Thymus (tissue), 11 donors: ENCODE results near the gene DSCAM. TPM values are rescaled to one million over a fixed set of nuclear protein-coding genes. Genes with fewer than 3 reads are reported as not detected.

Source experiments
- DNase-seq, 9 donors: peaks; one replicate each; pipeline ENCODE4 v3.0.0-alpha.2; 2013; ENCODE audit warnings: low spot score in 9 of 9, low read depth in 6 of 9, missing footprints in 1 of 9
- H3K27ac ChIP-seq, 2 donors: one replicate each; pipeline ENCODE4 v1.5.1; 2013; ENCODE audit warnings: control low read depth in 1 of 2, low read depth in 1 of 2, low read length in 1 of 2, mild to moderate bottlenecking in 1 of 2, moderate library complexity in 1 of 2
- H3K27me3 ChIP-seq, 2 donors: one replicate each; pipeline ENCODE4 v1.5.1; 2013; ENCODE audit warnings: low read length in 1 of 2; ENCODE audit not compliant: control insufficient read depth in 2 of 2, insufficient read depth in 1 of 2
- H3K36me3 ChIP-seq, 2 donors: one replicate each; pipeline ENCODE4 v1.5.1; 2013; ENCODE audit warnings: low read length in 1 of 2, mild to moderate bottlenecking in 1 of 2, moderate library complexity in 1 of 2; ENCODE audit not compliant: control insufficient read depth in 2 of 2, insufficient read depth in 2 of 2
- H3K4me1 ChIP-seq, 2 donors: one replicate each; pipeline ENCODE4 v1.5.1; 2013; ENCODE audit warnings: low read length in 2 of 2; ENCODE audit not compliant: control insufficient read depth in 2 of 2, insufficient read depth in 2 of 2
- H3K4me3 ChIP-seq, 2 donors: one replicate each; pipeline ENCODE4 v1.5.1; 2013; ENCODE audit warnings: low read length in 2 of 2, control low read depth in 1 of 2, mild to moderate bottlenecking in 1 of 2
- H3K9me3 ChIP-seq, 2 donors: one replicate each; pipeline ENCODE4 v1.5.1; 2013; ENCODE audit warnings: low read length in 1 of 2, mild to moderate bottlenecking in 1 of 2; ENCODE audit not compliant: control insufficient read depth in 2 of 2, insufficient read depth in 1 of 2
- WGBS: extraction: QIAGEN DNeasy Blood & Tissue Kit; methylation state at CpG from one replicate; pipeline ENCODE4 v1.1.7; 2013; 5-methylcytosine and 5-hydroxymethylcytosine counted together
- polyA plus RNA-seq: library from polyadenylated mRNA; stranded (reverse); fragments of 200-250 nt; gene quantifications from one replicate; pipeline ENCODE4 v1.2.3, GENCODE V29; 2013
- total RNA-seq: library from RNA; stranded (reverse); fragments of 120-200 nt; gene quantifications from one replicate; pipeline ENCODE4 v1.2.4, GENCODE V29; 2013
- donor health status: healthy.

DSCAM gene
- total and polyA plus RNA-seq, 2 donors: 0.02 to 0.05 TPM

DNA sequence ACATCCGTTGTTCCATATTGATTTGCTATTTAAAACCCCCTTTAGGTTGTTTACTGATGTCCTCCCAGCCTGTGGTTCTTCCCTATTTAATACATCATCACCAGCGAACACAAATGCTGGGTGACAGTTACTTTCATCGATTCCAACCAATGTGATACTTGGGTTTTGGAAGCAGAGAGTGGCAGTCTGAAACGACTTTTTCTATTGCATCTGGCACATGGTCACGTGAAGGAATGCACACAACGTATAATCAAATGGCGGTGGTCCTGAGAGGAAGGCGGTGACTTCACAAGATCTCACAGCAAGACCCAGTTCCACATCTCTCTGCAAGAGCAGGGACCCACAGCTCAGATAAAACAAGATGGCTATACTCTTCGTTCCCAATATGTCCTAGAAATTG, 213.9 kb downstream of the DSCAM start:
- no peaks in the 10 kb centered on the region for H3K4me1 ChIP-seq
- H3K27me3 ChIP-seq: no peaks in the 10 kb centered on the region
- DNase-seq: no peak
- 94% methylated on average over 9 of the region's 9 CpGs for WGBS
- no peak overlapping the region for H3K27ac ChIP-seq
- no peaks in the 10 kb centered on the region for H3K9me3 ChIP-seq
- no peaks in the 10 kb centered on the region for H3K36me3 ChIP-seq
- no peak overlapping the region for H3K4me3 ChIP-seq

- no peaks in the 10 kb centered on the region for H3K9me3 ChIP-seq
- H3K27me3 ChIP-seq: no peaks in the 10 kb centered on the region
- no peaks in the 10 kb centered on the region for H3K4me1 ChIP-seq
- no peak overlapping the region for H3K4me3 ChIP-seq
- H3K36me3 ChIP-seq: no peaks in the 10 kb centered on the region
- WGBS: 96% methylated on average over 2 of the region's 2 CpGs
- DNase-seq: no peak
- H3K27ac ChIP-seq: no peak overlapping the region
These were observed 215.7 kb downstream of the DSCAM start for GRCh38 chr21:40631211-40631610.

DNA sequence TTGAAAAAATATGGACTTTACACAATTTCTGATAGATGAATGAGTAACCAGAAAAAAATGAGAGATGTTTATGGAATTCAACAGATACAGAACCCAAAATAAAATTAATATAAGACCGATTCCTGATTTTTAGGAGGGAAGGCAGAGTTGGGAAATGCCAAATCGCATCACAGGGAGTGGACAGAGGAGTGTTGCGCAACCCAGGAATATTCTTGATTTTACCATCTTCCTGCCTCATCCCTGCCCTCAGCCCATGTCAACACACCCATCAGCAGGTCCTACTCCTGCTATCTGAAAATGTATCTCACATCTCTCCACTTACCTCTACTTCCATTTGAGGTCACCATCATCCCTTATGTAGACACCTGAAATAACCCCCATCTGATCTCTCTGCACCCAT, 221.0 kb downstream of the DSCAM start:
- Histone ChIP-seq H3K4me3 (no peak overlapping the region), H3K27ac (no peak overlapping the region), H3K4me1 (no peaks in the 10 kb centered on the region), H3K27me3 (no peaks in the 10 kb centered on the region), H3K36me3 (no peaks in the 10 kb centered on the region), H3K9me3 (no peaks in the 10 kb centered on the region)
- 97% methylated on average over 3 of the region's 3 CpGs for WGBS
- DNase-seq: no peak

DNA sequence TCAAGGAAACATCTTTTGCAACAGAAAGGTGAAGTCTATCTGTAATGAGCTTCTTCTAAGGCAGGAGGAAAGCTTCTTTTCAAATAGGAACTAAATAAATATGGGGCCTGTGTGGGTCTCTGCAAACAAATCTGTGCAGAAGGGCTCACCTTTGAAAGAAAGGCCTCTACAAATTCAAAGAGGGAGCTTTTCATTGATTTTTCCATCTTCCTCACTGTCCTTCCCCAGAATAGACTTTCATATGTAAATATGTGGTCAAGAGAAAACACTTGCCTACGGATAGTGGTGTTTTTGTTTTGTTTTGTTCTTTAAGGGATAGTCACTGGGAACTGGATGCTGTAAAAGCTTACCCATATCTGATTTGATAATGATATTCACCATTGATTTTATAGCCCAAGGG, 223.4 kb downstream of the DSCAM start:
- no peaks in the 10 kb centered on the region for H3K27me3 ChIP-seq
- no peaks in the 10 kb centered on the region for H3K4me1 ChIP-seq
- 91% methylated on average over 1 of the region's 1 CpG for WGBS
- H3K9me3 ChIP-seq: no peaks in the 10 kb centered on the region
- no peak overlapping the region for H3K4me3 ChIP-seq
- no peak for DNase-seq
- no peaks in the 10 kb centered on the region for H3K36me3 ChIP-seq
- no peak overlapping the region for H3K27ac ChIP-seq

DNA sequence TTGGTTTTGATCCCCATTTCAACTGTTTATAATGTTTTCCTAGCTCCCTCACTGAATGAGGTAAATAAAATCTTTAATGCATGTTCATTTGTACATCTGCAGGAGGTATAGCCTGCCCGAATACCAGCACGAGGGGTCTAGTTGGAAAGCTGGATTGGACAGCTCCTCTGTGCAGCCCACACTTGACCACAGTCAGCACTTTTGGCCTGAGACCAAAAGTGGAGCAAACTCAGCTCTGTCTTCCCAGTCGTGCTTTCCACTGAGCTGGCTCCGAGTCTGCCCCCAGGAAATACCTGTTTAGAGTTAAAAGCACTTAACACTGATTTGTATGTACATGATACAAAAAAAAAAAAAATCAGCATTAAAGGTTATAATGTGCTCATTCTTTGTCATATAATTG, 224.4 kb downstream of the DSCAM start:
- H3K4me1 ChIP-seq: no peaks in the 10 kb centered on the region
- 83% methylated on average over 4 of the region's 4 CpGs for WGBS

DNA sequence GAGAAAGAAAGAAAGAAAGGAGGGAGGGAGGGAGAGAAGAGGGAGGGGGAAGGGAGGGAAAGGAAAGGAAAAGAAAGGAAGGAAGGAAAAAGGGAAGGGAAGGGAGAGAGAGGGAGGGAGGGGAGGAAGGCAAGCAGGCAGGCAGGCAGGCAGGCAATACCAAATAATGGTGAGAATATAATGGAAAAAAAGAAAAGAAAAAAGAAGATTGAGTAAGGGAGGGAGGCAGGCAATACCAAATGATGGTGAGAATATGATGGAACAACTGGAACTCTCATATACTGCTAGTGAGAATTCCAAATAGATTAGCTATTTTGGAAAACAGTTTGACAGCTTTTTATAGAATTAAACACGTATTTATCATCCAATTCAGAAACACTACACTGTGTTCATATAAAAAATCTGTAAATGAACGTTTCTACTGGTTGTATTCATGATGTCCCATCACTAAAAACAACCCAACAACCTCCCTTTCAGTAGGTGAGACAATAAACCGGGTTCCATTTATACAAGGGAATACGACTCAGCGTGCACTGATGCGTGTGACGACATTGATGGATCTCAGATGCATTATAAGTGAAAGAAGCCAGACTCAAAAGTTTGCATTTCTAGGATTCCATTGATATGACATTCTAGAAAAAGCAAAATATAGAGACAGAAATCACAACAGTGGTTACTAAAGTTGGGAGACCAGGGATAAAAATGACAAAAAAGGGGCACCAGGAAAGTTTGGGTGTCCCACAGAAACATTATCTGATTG, 226.4 kb downstream of the DSCAM start:
- Histone ChIP-seq H3K27ac (no peak overlapping the region), H3K9me3 (peaks cover 0 to 7% of the 10 kb centered on the region in 2 donors), H3K27me3 (no peaks in the 10 kb centered on the region), H3K36me3 (no peaks in the 10 kb centered on the region), H3K4me1 (no peaks in the 10 kb centered on the region), H3K4me3 (no peak overlapping the region)
- DNase-seq: no peak
- WGBS: 82% methylated on average over 7 of the region's 7 CpGs

More for the DNA sequence above, 224.4 kb downstream of the DSCAM start:
- Histone ChIP-seq H3K36me3 (no peaks in the 10 kb centered on the region), H3K27ac (no peak overlapping the region), H3K9me3 (peaks cover 0 to 3% of the 10 kb centered on the region in 2 donors), H3K27me3 (no peaks in the 10 kb centered on the region), H3K4me3 (no peak overlapping the region)
- no peak for DNase-seq

DNA sequence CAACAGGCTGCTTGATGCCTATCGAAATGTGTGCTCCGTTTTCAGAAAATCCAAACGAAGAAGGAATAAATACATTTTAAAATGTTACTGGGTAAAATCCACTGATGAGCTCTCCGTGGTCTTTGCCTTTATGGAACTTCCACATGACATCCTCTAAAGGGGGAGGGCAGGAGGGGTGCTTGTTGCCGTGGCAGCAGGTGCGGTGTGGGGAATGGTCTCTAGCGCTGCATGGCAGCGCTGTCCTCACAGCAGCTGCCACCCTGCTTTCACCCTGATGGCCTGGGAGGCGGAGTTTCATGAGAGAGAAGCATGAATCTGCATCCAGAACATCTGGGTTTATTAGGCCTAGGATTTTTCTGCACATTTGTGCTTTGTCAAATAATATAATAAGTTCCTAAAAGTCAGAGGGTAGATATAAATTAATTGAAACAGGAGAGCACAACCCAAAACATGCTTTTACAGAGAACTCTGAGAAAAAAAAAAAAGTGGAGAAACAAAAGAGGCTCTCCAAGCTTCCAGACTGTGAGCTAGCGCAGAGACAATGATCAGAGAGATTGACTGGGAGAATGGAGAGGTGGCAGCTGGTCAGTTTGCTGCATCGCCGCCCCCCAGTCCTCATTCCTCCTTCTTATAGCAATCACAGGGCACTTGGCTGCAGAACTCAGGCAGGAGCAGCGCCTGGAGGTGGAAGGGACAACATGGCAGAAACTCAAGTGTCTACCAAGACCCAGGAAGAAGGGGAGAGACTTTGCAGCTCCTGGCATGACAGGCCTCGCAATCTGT, 228.6 kb downstream of the DSCAM start:
- 94% methylated on average over 14 of the region's 14 CpGs for WGBS
- Histone ChIP-seq H3K4me1 (no peaks in the 10 kb centered on the region), H3K36me3 (no peaks in the 10 kb centered on the region), H3K27me3 (no peaks in the 10 kb centered on the region), H3K4me3 (no peak overlapping the region), H3K9me3 (peaks cover 0 to 7% of the 10 kb centered on the region in 2 donors), H3K27ac (no peak overlapping the region)
- DNase-seq: no peak

GRCh38 chr21:40616377-40616704, 230.6 kb downstream of the DSCAM start:
- 56% methylated on average over 5 of the region's 5 CpGs for WGBS
- peaks cover 0 to 7% of the 10 kb centered on the region in 2 donors for H3K9me3 ChIP-seq
- no peak for DNase-seq
- H3K4me3 ChIP-seq: no peak overlapping the region
- no peak overlapping the region for H3K27ac ChIP-seq
- H3K36me3 ChIP-seq: no peaks in the 10 kb centered on the region
- H3K4me1 ChIP-seq: no peaks in the 10 kb centered on the region
- H3K27me3 ChIP-seq: no peaks in the 10 kb centered on the region

- H3K9me3 ChIP-seq: peaks cover 0 to 7% of the 10 kb centered on the region in 2 donors
- no peaks in the 10 kb centered on the region for H3K4me1 ChIP-seq
- H3K27me3 ChIP-seq: no peaks in the 10 kb centered on the region
- DNase-seq: no peak
- H3K36me3 ChIP-seq: no peaks in the 10 kb centered on the region
- 56% methylated on average over 9 of the region's 9 CpGs for WGBS
- H3K4me3 ChIP-seq: no peak overlapping the region
- H3K27ac ChIP-seq: no peak overlapping the region
These were observed 231.2 kb downstream of the DSCAM start for GRCh38 chr21:40615505-40616376.
